Stimulated activated memory B cell treated with anti-CD40 and anti-IgM and Interleukin-4, amounts not matched to agents 10 μg/mL and 1 μg/mL and 100 μg/mL, for 72 hours (primary cell): ENCODE data around the gene DSCAM.

Experiments used
- ATAC-seq: fragments of 150-1000 bp; cut with Tn5 transposase; 2 replicates; pipeline ENCODE4 v1.10.0; 2021
- H3K27ac Mint-ChIP-seq: one replicate; pipeline ENCODE4 v1.8.0; 2022; ENCODE audit warnings: mild to moderate bottlenecking, mixed read lengths
- H3K27me3 Mint-ChIP-seq: one replicate; pipeline ENCODE4 v1.8.0; 2022; ENCODE audit warnings: mixed read lengths
- H3K36me3 Mint-ChIP-seq: one replicate; pipeline ENCODE4 v1.8.0; 2022; ENCODE audit warnings: mixed read lengths
- H3K4me1 Mint-ChIP-seq: one replicate; pipeline ENCODE4 v1.8.0; 2022; ENCODE audit warnings: mixed read lengths
- H3K4me3 Mint-ChIP-seq: one replicate; pipeline ENCODE4 v1.8.0; 2022; ENCODE audit warnings: mild to moderate bottlenecking, moderate library complexity, mixed read lengths
- H3K9me3 Mint-ChIP-seq: one replicate; pipeline ENCODE4 v1.8.0; 2022; ENCODE audit warnings: mixed read lengths

The DSCAM gene

DNA sequence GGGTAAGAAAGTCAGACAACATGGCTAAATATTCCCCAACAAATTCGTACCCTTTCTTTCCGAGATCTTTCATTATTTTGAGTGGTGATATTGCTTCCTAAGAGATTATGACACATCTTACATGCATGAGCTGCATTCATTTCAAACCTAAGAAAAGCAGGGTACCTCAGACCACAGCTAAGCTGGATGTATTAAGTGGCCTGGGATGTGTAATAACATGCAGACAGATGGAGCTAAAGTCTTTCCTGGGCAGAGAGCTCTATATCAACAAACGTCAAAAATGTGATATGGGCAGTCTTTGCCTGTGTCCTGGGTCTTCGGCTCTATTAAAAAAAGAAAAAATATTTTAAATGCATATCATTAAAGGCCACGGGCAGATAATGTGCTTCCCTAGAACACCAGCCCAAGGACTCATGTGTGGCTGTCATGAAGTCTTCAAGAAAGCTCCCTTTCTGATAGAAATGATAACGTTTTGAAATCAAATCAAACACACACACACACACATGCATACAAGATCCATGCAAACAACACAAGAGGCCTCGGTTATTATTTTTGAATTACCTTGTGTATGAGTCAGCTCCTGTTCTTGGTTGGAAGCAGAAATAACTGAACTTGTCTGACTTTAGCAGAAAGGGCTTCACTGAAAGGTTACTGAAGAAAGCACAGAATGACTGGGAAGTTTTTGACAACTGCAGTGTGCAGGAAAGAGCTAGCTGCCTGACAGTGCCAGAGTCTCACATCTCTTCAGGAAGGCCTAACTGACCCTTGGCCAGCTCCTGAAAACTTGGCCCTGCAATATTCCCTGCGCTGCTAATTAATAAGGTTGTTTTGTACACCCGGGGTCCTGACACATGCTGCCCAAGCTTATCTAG is 231.2 kb downstream of the DSCAM start:
- no peak for ATAC-seq
- H3K9me3 Mint-ChIP-seq: peaks cover 3% of the 10 kb centered on the region
- H3K4me1 Mint-ChIP-seq: no peaks in the 10 kb centered on the region
- H3K27ac Mint-ChIP-seq: no peak overlapping the region
- H3K4me3 Mint-ChIP-seq: no peak overlapping the region
- peaks cover 10% of the 10 kb centered on the region for H3K27me3 Mint-ChIP-seq
- no peaks in the 10 kb centered on the region for H3K36me3 Mint-ChIP-seq

DNA sequence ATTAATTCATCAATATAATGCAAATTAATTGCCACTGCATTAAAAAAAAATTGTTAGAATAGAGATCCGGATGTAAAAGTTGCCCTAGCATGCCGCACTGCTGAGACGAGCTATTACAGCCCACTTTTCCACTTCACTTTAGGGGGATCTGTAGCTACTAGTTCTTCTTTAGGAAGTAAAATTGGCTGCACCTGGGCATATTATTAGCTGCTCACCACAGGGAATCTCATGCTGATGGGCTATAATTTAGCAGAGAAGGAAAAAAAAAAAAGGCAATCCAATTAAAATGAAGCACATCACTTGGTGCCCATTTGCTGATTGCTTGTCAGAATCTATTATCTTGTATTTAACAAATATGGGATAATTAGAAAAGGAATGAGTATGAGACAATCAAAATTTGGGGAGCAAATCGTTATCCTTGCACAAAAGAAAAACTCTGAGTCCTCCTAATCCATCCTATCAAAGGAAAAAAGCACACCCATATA is 233.4 kb downstream of the DSCAM start:
- Mint-ChIP-seq H3K36me3 (no peaks in the 10 kb centered on the region), H3K9me3 (peaks cover 2% of the 10 kb centered on the region), H3K4me1 (no peaks in the 10 kb centered on the region), H3K27me3 (peaks cover 10% of the 10 kb centered on the region), H3K27ac (no peak overlapping the region), H3K4me3 (no peak overlapping the region)
- ATAC-seq: no peak

DNA sequence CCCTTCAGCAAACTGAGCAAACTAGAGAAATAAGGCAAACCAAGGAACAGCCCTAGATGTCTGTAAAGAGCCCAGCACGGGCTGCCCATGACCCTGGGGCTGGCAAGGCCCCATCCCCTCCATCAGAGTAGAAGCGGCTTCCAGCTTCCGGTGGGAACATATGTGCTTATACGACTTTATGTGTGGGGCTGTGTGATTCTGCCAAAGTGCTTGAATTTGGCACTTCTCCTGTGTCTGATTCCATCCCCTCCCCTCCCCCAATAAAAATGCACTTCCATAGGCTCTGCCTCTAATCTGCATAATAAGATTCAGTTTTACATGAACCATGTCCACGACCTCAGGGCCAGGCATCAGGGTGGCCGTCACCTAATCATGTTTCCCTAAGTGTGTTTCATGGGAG is 236.6 kb downstream of the DSCAM start:
- H3K4me3 Mint-ChIP-seq: no peak overlapping the region
- H3K4me1 Mint-ChIP-seq: no peaks in the 10 kb centered on the region
- H3K27me3 Mint-ChIP-seq: no peaks in the 10 kb centered on the region
- H3K9me3 Mint-ChIP-seq: peaks cover 10% of the 10 kb centered on the region
- no peak overlapping the region for H3K27ac Mint-ChIP-seq
- H3K36me3 Mint-ChIP-seq: no peaks in the 10 kb centered on the region
- no peak for ATAC-seq

DNA sequence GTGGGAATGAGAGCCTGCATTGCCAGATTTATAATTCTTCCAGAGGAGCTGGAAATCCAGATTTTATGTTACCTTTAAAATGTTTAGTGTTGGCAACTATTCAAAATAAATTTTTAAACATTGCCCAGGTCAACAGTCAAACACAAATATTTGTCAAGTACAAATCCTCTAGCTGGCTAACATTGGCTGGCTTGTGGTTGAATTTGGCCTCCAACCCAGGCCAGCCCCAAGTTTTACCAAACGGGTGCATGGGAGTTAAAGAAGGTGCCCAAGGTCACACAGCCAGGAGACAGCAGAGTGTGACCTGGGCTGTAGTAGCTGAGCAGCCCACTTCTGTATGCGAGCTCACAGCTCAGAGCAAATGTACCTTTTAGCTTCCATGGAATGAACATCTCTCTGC is 240.6 kb downstream of the DSCAM start:
- H3K9me3 Mint-ChIP-seq: peaks cover 10% of the 10 kb centered on the region
- H3K27ac Mint-ChIP-seq: no peak overlapping the region
- ATAC-seq: no peak
- no peaks in the 10 kb centered on the region for H3K4me1 Mint-ChIP-seq
- H3K27me3 Mint-ChIP-seq: no peaks in the 10 kb centered on the region
- no peaks in the 10 kb centered on the region for H3K36me3 Mint-ChIP-seq
- H3K4me3 Mint-ChIP-seq: no peak overlapping the region

DNA sequence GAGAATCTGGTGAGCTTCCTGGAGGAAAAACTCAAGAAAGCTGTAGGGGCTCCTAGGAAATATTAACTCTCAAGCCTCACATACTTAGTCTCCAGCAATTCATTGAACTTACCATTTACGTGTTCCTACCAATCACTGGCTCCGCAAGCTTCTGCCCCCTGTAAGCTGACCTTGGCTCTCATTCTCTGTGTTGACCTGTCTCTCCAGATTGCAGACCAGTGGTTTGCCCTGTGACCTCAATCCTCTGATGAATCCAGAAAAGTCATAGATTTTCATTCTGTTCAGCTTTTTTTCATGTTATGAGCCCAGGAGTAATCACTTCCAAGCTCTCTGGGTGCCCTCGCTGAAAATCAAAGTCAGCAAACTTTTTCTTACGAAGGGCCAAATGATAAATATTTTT is 241.9 kb downstream of the DSCAM start:
- ATAC-seq: no peak
- no peaks in the 10 kb centered on the region for H3K4me1 Mint-ChIP-seq
- no peaks in the 10 kb centered on the region for H3K27me3 Mint-ChIP-seq
- no peak overlapping the region for H3K4me3 Mint-ChIP-seq
- no peak overlapping the region for H3K27ac Mint-ChIP-seq
- H3K36me3 Mint-ChIP-seq: no peaks in the 10 kb centered on the region
- peaks cover 10% of the 10 kb centered on the region for H3K9me3 Mint-ChIP-seq

DNA sequence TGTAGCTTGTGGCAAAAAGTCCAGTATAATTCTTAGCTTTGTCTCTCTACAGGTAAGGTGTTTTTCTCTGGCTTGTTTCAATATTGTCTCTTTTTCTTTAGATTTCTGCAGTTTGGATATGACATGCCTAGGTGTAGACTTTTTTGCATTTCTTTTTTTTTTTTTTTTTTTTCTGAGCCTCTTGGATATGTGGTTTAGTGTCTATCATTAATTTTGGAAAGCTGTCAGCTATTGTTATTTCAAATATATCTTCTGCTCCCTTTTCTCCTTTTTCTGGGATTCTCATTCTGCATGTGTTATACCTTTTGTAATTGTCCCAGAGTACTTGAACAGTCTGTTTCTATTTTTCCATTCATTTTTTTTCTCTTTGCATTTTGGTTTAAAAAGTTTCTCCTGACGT is 243.2 kb downstream of the DSCAM start:
- Mint-ChIP-seq H3K36me3 (no peaks in the 10 kb centered on the region), H3K4me1 (no peaks in the 10 kb centered on the region), H3K4me3 (no peak overlapping the region), H3K27me3 (no peaks in the 10 kb centered on the region), H3K9me3 (peaks cover 14% of the 10 kb centered on the region), H3K27ac (no peak overlapping the region)
- ATAC-seq: no peak

DNA sequence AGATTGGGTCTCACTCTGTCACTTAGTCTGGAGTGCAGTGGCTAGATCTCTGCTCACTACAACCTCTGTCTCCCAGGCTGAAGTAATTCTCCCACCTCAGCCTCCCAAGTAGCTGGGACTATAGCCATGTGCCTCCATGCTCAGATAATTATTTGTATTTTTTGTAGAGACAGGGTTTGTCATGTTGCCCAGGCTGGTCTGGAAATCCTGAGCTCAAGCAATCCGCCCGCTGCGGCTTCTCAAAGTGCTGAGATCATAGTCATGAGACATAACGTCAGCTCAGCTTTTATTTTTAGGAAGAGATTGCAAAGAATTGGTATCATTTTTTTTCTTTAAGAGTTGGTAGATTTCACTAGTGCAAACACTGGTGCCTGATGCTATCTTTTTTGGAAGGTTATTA is 244.9 kb downstream of the DSCAM start:
- Mint-ChIP-seq H3K27me3 (no peaks in the 10 kb centered on the region), H3K9me3 (peaks cover 11% of the 10 kb centered on the region), H3K4me1 (no peaks in the 10 kb centered on the region), H3K36me3 (no peaks in the 10 kb centered on the region), H3K27ac (no peak overlapping the region), H3K4me3 (no peak overlapping the region)
- no peak for ATAC-seq

DNA sequence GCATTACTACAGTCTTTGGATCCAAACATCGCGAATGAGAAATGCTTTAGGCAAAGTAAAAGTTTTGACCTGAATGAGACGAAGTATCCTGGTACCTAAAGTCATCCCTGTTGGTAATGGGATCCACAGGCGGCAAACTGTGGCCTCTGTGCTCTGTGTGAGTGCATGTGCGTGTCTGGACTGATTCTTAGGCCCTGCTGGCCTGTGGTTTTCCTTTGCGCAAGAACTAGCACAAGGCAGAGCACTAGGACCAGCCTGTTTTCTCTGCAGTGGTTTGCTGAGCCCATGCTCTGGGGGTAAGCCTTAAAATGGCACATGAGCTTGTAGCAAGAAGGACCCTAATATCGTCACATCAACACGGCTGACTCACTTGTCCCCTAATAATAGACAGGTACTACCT is 251.2 kb downstream of the DSCAM start:
- Mint-ChIP-seq H3K4me3 (no peak overlapping the region), H3K27me3 (no peaks in the 10 kb centered on the region), H3K27ac (no peak overlapping the region), H3K4me1 (no peaks in the 10 kb centered on the region), H3K9me3 (peaks cover 19% of the 10 kb centered on the region), H3K36me3 (no peaks in the 10 kb centered on the region)
- no peak for ATAC-seq

DNA sequence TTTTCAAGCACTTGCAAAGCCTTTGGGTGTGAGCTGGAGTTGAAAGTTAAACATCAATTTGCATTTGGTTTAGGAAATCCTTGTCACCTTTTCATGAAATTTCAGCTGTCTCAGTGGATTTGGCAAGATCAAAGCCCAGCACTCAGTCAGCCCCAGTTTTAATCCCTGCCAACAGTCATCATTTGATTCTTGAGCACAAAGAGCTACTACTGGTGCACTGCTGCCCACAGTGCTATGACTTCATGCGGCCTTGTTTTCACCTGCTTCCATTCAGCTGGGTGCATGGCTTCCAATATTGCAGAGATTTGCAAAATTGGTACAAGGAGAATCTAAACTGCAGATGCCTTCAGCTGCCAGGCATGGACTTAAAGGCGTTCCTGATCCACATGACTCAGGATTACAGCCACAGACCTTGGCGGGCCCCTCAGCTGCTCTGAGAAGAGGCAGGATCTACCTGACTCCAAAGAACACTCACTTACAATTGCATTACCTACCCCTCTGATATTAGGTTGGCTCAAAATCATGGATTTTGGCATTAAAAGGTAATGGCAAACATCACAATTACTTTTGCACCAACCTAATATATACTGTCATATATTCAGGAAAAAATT is 259.1 kb downstream of the DSCAM start:
- no peak for ATAC-seq
- H3K4me3 Mint-ChIP-seq: no peak overlapping the region
- H3K4me1 Mint-ChIP-seq: no peaks in the 10 kb centered on the region
- no peaks in the 10 kb centered on the region for H3K36me3 Mint-ChIP-seq
- no peaks in the 10 kb centered on the region for H3K27me3 Mint-ChIP-seq
- H3K27ac Mint-ChIP-seq: no peak overlapping the region
- H3K9me3 Mint-ChIP-seq: peaks cover 17% of the 10 kb centered on the region

DNA sequence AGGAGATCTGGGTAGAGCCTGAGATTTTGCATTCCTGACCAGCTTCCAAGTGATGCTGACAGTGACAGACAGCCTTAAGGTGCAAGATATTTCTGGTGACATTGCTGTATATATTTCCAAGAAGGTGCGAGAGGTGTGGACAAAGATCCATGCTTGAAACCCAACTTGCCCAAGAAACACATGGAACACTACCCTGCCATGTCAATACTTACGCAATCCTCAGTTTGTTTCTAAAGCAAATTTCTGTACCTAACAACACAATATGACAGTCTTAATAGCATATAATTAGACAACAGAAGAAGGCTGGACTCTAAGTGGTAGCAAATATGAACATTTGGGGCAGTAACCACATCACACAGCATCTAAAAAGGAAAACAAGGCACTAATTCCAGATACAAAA is 260.4 kb downstream of the DSCAM start:
- Mint-ChIP-seq H3K36me3 (no peaks in the 10 kb centered on the region), H3K27me3 (no peaks in the 10 kb centered on the region), H3K9me3 (peaks cover 14% of the 10 kb centered on the region), H3K4me1 (no peaks in the 10 kb centered on the region), H3K4me3 (no peak overlapping the region), H3K27ac (no peak overlapping the region)
- ATAC-seq: no peak

DNA sequence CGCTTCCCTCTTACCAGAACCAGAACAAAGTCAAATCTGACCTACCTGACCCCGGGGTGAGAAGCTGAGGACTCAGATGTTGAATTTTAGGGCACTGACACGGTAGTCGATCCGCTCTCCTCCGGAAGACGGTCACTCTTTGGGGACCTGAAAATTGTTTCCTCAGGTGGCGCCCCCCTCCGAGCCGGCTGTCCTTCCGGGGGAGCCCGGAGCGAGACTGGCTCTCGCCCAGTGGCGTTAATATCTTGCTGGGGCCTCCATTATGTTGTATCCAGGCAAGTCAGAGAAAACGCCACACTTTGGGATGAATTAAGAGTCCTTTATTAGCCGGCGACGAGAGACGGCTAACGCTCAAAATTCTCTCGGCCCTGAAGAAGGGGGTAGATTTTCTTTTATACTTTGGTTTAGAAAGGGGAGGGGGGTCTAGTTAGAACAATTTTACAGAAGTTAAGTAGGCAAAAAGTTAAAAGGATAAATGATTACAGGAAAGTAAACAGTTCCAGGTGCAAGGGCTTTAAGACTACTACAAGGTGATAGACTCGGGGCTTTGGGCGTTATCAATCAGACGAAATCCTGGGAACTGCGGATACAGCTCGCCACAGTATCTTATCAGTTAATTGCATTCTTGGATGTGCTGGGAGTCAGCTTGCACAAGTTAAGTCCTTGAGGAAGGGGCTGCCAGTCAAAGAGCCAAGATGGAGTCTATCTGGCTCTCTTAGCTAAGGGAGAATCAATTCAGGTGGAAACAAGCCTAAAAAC is 269.5 kb downstream of the DSCAM start:
- Mint-ChIP-seq H3K4me3 (no peak overlapping the region), H3K36me3 (no peaks in the 10 kb centered on the region), H3K27ac (no peak overlapping the region), H3K9me3 (no peaks in the 10 kb centered on the region), H3K27me3 (no peaks in the 10 kb centered on the region), H3K4me1 (no peaks in the 10 kb centered on the region)
- no peak for ATAC-seq

DNA sequence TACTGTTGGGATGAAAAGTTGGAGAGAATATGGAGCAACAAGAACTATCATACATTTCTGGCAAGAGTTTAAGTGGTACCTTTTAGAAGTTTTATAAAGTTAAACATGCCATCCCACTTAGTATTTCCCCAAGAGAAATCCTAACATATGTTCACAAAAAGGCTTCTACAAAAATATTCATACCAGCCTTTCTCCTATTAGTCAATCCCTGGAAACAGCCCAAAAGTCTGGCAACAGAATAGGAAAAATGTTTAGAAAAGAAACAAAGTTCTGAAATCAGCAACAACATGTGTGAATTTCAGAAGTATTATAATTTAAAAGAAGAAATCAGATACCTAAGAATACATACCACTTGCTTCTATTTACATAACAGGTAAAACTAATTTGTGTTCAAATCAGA is 271.0 kb downstream of the DSCAM start:
- H3K36me3 Mint-ChIP-seq: no peaks in the 10 kb centered on the region
- no peak overlapping the region for H3K27ac Mint-ChIP-seq
- no peaks in the 10 kb centered on the region for H3K4me1 Mint-ChIP-seq
- no peaks in the 10 kb centered on the region for H3K9me3 Mint-ChIP-seq
- no peak overlapping the region for H3K4me3 Mint-ChIP-seq
- no peak for ATAC-seq
- H3K27me3 Mint-ChIP-seq: no peaks in the 10 kb centered on the region

DNA sequence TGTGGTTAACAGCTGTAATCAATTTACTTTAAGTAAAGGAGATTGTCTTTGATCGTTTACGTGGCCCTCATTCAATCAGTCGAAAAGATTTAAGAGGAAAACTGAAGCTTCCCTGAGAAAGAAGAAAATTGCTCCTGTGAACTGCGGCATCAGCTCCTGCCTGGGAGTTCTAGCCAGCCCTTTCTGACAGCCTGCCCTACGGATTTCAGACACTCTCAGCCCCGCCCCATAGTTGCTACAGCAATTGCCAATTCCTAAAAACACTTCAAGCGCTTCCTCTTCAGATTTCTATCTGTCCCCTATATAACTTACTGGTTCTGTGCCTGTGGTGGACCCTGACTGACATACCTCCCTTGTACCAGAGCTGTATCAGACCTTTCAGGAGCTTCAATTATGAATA is 277.6 kb downstream of the DSCAM start:
- peaks cover 5% of the 10 kb centered on the region for H3K9me3 Mint-ChIP-seq
- no peaks in the 10 kb centered on the region for H3K4me1 Mint-ChIP-seq
- no peaks in the 10 kb centered on the region for H3K36me3 Mint-ChIP-seq
- ATAC-seq: no peak
- H3K27me3 Mint-ChIP-seq: no peaks in the 10 kb centered on the region
- no peak overlapping the region for H3K4me3 Mint-ChIP-seq
- H3K27ac Mint-ChIP-seq: no peak overlapping the region

DNA sequence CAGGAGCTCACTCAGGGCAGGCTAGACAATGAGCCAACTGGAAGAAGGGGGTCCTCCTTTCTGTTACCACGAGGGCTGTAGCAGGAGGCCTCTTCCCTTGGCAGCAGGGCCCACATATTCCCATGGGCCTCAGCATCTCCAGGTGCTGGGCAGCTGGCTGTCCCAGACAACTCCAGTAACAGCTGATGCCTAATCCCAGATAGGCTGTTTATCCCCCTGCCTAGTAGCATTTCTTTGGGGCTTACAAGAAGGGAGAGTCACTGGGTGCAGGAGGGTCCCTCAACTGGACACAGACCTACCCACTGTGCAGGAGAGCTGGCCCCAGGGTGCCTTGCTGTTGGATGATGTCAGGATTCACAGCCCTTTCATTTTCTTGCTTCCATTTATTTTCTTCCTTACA is 278.2 kb downstream of the DSCAM start:
- ATAC-seq: no peak
- no peaks in the 10 kb centered on the region for H3K4me1 Mint-ChIP-seq
- no peaks in the 10 kb centered on the region for H3K36me3 Mint-ChIP-seq
- H3K4me3 Mint-ChIP-seq: no peak overlapping the region
- H3K27ac Mint-ChIP-seq: no peak overlapping the region
- H3K27me3 Mint-ChIP-seq: no peaks in the 10 kb centered on the region
- H3K9me3 Mint-ChIP-seq: peaks cover 5% of the 10 kb centered on the region

DNA sequence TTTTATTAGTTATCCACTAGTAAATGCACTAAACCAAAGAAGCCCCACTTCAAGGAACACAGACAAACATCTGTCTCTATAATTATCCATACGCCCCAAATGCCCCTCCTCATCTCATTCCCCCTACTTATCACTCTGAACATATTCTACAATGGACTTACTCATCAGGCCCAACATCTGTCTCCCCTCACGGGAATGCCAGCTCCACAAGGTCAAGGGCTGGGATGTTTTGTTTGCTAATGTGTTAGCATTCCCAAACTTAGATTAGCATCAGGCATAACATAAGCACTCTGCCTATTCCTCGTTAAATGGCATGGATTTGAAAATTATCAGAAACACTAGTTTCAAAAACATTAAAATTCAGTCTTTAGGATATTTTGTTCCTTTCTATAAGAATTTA is 279.5 kb downstream of the DSCAM start:
- no peak overlapping the region for H3K4me3 Mint-ChIP-seq

More for the DNA sequence above, 279.5 kb downstream of the DSCAM start:
- no peak for ATAC-seq
- Mint-ChIP-seq H3K4me1 (no peaks in the 10 kb centered on the region), H3K9me3 (peaks cover 5% of the 10 kb centered on the region), H3K27ac (no peak overlapping the region), H3K27me3 (no peaks in the 10 kb centered on the region), H3K36me3 (no peaks in the 10 kb centered on the region)
